Stimulated activated CD8-positive, alpha-beta memory T cell treated with anti-CD3 and anti-CD28 coated beads, Interleukin-15, amount 100 ng/mL, for 4 hours (primary cell): ENCODE results near the gene CCDC136.

Source experiments
- DNase-seq, 2 donors: peaks; one replicate each; pipeline ENCODE4 v3.0.0-alpha.2; 2020; ENCODE audit warnings: low read depth in 2 of 2

Gene CCDC136

GRCh38 chr7:128831994-128832879, 40.5 kb downstream of the CCDC136 start:
- no peak for DNase-seq

DNA sequence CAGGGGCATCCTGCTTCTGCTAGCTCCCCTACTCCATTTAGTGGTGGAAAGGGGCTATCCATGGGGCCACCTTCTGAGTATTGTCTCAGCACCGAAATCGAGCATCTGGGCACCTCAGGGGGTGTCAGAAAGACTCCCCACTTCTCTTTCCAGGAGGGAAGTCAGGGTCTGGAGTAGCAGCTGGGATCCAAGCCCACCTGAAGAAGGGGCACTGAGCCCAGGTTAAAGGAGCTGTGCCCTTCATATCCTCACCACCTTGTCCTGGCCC, 41.0 kb downstream of the CCDC136 start:
- no peak for DNase-seq

DNA sequence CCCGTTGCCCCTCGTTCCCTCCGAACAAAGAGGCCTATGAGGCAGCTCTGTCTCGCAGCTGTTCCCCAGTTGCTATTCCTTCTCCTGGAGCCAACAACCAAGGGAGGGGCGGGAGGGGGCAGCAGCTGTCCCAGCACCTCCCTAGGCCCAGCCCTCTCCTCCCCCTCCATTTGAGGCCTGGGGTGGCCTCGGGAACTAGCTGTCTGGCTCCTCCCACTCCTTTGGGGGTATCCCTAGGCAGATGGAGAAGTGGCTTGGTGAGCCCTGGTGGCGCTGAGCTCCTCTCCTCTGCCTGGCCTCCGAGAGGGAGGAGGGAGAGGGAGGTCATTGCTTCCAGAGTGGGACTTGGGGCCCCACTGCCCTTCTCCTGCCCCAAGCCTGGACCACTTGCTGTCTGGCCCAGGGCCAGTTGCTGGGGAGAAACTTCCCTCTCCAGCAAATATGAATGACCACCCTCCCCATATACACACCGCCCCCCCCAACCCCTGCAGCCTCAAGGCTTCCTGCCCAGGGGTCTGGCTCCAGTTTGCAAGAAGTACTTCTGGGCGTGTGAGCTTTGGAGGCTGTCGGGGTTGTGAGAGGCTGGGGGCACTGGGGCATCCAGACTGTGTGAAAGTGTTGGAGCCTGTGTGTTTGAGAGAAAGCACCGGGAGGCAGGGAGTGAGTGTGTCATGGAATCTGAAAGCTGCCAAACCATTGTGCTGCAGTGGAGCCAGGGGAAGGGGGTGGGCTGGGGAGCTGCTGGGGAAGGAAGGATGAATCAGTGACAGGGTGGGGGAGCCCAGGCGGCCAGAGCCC, 41.6 kb downstream of the CCDC136 start:
- no peak for DNase-seq

DNA sequence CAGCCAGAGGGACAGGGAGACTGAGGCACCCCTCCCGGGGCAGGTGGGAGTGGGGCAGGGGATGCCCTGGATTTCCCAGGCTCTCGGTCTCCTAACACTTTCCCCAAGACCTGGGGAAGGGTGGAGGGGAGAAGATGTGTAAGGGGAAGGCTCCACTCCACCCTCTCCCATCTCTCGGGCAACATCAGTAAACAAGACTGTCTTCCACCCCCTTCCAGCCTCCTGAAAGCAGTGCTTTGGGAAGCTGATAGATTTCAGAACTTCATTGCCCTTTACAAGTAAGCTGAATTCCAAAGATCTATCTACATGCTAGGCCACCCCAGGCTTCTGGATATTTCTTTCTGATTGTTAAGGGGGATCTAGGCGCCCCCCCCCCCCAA, 42.2 kb downstream of the CCDC136 start:
- DNase-seq, result no peak

- no peak for DNase-seq
These were observed 43.5 kb downstream of the CCDC136 start for GRCh38 chr7:128835231-128835751.

DNA sequence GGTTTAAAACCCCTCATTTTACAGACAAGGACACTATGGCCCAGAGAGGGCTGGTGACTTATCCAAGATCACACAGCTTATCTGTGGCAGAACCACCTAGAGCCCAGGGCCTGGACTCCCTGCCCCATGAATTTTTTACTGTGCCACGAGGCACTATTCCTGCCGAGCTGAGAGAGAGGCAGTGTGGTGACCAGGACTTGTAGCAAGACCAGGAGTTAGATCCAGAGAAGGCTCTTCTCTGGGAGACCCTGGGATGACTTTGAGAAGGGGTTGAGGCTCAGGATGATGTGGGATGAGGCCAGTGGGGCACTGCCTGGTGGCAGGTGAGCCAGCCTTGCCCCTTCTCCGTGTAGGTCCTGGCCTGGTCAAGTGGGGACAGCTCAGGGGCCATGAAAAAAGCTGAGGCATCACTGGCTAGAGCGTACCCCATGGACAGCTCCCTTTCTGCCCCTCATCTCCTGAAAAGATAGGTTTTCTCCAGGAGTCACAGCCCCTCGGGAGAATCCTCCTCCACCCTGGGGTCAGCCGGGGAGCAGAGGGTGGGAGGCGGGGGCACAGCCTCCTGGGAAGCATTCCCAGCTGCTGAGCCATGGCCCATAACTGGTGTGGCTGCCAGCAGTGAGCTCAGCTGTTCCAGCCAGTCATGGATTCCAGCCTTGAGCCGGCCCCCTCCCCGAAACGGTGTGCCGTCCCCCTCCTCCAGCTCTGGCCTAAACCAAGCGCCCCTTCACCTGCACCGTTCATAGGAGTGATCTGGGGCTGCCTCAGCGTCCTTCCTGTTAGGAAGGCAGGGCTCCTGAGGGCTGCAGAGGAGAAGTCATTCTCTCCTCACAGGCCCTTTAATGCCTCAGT, 44.2 kb downstream of the CCDC136 start:
- no peak for DNase-seq

- no peak for DNase-seq
These were observed 45.1 kb downstream of the CCDC136 start for GRCh38 chr7:128836729-128837348.

GRCh38 chr7:128837521-128837921, 45.8 kb downstream of the CCDC136 start:
- DNase-seq, result no peak

- DNase-seq, result no peak
These were observed 46.5 kb downstream of the CCDC136 start for GRCh38 chr7:128838109-128838779.

GRCh38 chr7:128838981-128839731, 47.4 kb downstream of the CCDC136 start:
- no peak for DNase-seq

DNA sequence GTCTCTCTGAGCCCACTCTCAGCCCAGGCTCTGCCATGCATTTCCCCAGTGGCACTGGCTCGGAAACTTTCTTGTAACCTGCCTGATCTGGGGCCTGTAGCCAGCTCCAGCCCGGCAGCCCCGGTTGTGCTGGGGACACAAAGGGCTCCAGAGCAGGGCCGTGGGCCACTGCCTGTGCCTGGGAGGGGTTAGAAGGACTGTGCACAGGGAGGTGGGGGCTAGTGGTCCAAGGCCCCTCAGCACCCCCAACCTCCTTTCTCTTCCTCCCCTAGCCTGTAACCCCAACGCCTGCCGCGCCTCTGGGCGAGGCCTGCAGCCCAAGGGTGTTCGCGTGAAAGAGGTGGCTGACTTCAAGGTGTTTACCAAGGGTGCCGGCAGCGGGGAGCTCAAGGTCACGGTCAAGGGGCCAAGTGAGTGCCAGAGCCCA, 48.0 kb downstream of the CCDC136 start:
- DNase-seq, result no peak

GRCh38 chr7:128840326-128841170, 48.8 kb downstream of the CCDC136 start:
- DNase-seq, result no peak

DNA sequence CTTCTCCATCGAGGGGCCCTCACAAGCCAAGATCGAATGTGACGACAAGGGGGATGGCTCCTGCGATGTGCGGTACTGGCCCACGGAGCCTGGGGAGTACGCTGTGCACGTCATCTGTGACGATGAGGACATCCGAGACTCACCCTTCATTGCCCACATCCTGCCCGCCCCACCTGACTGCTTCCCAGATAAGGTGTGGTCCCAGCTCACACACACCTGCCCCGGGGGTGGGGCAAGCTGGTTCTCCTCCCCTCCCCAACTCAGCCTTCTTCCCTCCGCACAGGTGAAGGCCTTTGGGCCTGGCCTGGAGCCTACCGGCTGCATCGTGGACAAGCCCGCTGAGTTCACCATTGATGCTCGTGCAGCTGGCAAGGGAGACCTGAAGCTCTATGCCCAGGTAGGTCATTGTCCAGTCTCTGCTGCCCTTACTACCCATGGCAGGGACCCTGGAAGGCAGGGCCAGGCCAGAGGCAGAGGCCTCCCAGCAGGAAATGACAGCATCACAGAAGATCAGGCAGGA, 49.5 kb downstream of the CCDC136 start:
- DNase-seq, result no peak

DNA sequence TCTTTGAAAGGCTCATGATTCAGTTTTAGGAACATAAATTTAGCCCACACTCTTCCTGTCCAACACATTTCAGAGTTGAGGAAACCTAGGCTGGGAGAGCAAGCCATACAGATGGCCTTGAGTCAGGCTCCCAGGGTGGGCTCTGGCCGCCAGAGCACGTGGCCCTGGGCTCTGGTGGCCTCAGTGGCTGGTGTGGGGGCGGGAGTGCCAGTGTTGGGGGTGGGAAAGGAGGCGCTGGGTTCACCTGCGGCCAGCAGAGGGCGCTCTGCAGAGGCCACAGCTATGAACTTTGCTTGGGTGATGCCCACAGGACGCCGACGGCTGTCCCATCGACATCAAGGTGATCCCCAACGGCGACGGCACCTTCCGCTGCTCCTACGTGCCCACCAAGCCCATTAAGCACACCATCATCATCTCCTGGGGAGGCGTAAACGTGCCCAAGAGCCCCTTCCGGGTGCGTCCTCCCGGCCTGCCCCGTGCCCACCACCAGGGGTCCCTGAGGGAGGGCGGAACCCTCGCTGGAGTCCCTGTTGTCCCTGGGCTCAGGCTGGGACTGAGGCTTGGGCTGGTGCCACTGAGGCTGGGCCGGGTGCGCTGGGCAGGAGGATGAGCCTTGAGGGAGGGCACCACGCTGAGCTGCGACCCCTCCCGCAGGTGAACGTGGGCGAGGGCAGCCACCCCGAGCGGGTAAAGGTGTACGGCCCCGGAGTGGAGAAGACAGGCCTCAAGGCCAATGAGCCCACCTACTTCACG, 50.3 kb downstream of the CCDC136 start:
- peak; percentile 5 to 33 for DNase-seq

DNA sequence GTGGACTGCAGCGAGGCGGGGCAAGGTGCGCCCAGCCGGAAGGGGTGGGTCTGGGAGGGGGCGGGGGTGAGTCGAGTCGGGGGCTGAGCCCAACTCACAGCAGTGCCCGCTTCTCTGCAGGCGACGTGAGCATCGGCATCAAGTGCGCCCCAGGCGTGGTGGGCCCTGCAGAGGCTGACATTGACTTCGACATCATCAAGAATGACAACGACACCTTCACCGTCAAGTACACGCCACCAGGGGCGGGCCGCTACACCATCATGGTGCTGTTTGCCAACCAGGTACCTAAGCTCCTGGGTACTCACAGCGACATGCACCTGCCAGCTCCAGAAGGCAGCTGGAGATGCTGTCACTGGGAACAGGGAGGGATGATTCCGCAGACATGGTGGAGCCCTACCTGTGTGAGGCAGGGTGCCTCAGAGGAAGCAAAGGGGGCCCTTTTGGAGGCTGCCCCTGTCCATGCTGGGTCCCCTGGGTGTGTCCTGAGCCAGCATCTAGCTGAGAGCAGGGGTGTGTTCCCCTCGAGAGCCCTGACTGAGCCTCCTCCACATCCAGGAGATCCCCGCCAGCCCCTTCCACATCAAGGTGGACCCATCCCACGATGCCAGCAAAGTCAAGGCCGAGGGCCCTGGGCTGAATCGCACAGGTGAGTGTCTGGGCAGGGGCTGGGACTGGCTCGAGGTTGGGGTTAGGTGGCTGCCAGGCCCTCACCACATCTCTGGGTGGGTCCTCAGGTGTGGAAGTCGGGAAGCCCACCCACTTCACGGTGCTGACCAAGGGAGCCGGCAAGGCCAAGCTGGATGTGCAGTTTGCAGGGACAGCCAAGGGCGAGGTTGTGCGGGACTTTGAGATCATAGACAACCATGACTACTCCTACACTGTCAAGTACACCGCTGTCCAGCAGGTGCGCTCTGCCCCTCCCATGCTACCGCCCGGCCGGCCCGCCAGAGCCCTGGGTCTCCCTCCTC, 51.2 kb downstream of the CCDC136 start:
- no peak for DNase-seq

GRCh38 chr7:128843938-128844621, 52.3 kb downstream of the CCDC136 start:
- DNase-seq, result no peak
